GM19025 (cell line): Measurements from ENCODE around the gene SLC4A1AP.

Source experiments
- ATAC-seq: cut with Tn5 transposase; IDR thresholded peaks from one replicate; pipeline ENCODE4 v1.9.1; 2021; ENCODE audit warnings: mild to moderate bottlenecking, low read depth, moderate library complexity; ENCODE audit not compliant: unreplicated experiment

Gene SLC4A1AP

GRCh38 chr2:27701676-27702075 is 38.0 kb downstream of the SLC4A1AP start:
- no peak for ATAC-seq

GRCh38 chr2:27702302-27702701 is 38.6 kb downstream of the SLC4A1AP start:
- ATAC-seq: no peak

GRCh38 chr2:27703638-27704341 is 40.1 kb downstream of the SLC4A1AP start:
- ATAC-seq: no peak

- ATAC-seq: no peak
Measured at GRCh38 chr2:27704342-27704876, 40.7 kb downstream of the SLC4A1AP start.

GRCh38 chr2:27705851-27706622 is 42.3 kb downstream of the SLC4A1AP start:
- ATAC-seq: no peak

GRCh38 chr2:27707462-27708256 is 44.0 kb downstream of the SLC4A1AP start:
- ATAC-seq: no peak

- no peak for ATAC-seq
Measured at GRCh38 chr2:27708257-27708654, 44.6 kb downstream of the SLC4A1AP start.

- ATAC-seq: no peak
Measured at GRCh38 chr2:27708666-27709065, 45.0 kb downstream of the SLC4A1AP start.

- no peak for ATAC-seq
Measured at GRCh38 chr2:27709326-27709725, 45.6 kb downstream of the SLC4A1AP start.

- no peak for ATAC-seq
Measured at GRCh38 chr2:27709960-27710575, 46.4 kb downstream of the SLC4A1AP start.

- no peak for ATAC-seq
Measured at GRCh38 chr2:27710640-27711430, 47.1 kb downstream of the SLC4A1AP start.

GRCh38 chr2:27711804-27712203 is 48.1 kb downstream of the SLC4A1AP start:
- ATAC-seq: no peak

- ATAC-seq: no peak
Measured at GRCh38 chr2:27712522-27712921, 48.8 kb downstream of the SLC4A1AP start.

- ATAC-seq: no peak
Measured at GRCh38 chr2:27713201-27713600, 49.5 kb downstream of the SLC4A1AP start.

GRCh38 chr2:27714053-27714452 is 50.4 kb downstream of the SLC4A1AP start:
- no peak for ATAC-seq

GRCh38 chr2:27714851-27715291 is 51.2 kb downstream of the SLC4A1AP start:
- no peak for ATAC-seq

- no peak for ATAC-seq
Measured at GRCh38 chr2:27715318-27716210, 51.9 kb downstream of the SLC4A1AP start.

- no peak for ATAC-seq
Measured at GRCh38 chr2:27716301-27717069, 52.8 kb downstream of the SLC4A1AP start.
